Muscle layer of colon (tissue), 2 donors: ENCODE measurements around the gene GPC5.

Source experiments
- H3K27ac ChIP-seq: one replicate; pipeline ENCODE4 v1.7.0; 2013; ENCODE audit warnings: low read depth, mild to moderate bottlenecking, low read length, moderate library complexity
- H3K27me3 ChIP-seq, 2 donors: one replicate each; pipeline ENCODE4 v1.7.0; 2013; ENCODE audit warnings: low read length in 2 of 2, mild to moderate bottlenecking in 2 of 2; ENCODE audit not compliant: insufficient read depth in 2 of 2, control insufficient read depth in 1 of 2
- H3K36me3 ChIP-seq: one replicate; pipeline ENCODE4 v1.7.0; 2013; ENCODE audit warnings: mild to moderate bottlenecking, low read length; ENCODE audit not compliant: insufficient read depth
- H3K4me1 ChIP-seq: one replicate; pipeline ENCODE4 v1.7.0; 2013; ENCODE audit warnings: mild to moderate bottlenecking, low read length; ENCODE audit not compliant: insufficient read depth
- H3K4me3 ChIP-seq, 2 donors: one replicate each; pipeline ENCODE4 v1.7.0; 2013; ENCODE audit warnings: low read length in 2 of 2, low read depth in 1 of 2, mild to moderate bottlenecking in 1 of 2, moderate library complexity in 1 of 2
- H3K9ac ChIP-seq: one replicate; pipeline ENCODE4 v1.7.0; 2013; ENCODE audit warnings: low read length
- H3K9me3 ChIP-seq: one replicate; pipeline ENCODE4 v1.7.0; 2013; ENCODE audit warnings: mild to moderate bottlenecking, low read length
- donor health status: abdominal sarcoma.
- donor health status: Adenocarcinoma of cecum.

The GPC5 gene

DNA sequence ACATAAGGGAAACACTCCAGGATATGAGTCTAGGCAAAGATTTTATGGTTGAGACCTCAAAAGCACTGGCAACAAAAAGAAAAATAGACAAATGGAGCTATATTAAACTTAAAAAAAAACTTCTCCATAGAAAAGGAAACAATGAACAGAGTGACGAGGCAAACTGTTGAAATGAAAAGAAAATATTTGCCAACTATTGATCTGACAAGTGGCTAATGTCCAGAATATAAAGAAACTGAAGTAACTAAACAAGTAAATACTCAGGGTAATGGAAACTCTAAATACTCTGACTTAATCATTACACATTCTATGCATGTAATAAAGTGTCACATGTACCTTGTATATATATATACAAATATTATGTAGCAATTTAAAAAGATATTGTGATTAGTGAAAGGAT is 562.5 kb downstream of the GPC5 start:
- Histone ChIP-seq H3K9me3 (no peaks in the 10 kb centered on the region), H3K27ac (no peak overlapping the region), H3K36me3 (no peaks in the 10 kb centered on the region), H3K9ac (no peak overlapping the region), H3K4me1 (no peaks in the 10 kb centered on the region), H3K4me3 (no peak overlapping the region), H3K27me3 (no peaks in the 10 kb centered on the region)

DNA sequence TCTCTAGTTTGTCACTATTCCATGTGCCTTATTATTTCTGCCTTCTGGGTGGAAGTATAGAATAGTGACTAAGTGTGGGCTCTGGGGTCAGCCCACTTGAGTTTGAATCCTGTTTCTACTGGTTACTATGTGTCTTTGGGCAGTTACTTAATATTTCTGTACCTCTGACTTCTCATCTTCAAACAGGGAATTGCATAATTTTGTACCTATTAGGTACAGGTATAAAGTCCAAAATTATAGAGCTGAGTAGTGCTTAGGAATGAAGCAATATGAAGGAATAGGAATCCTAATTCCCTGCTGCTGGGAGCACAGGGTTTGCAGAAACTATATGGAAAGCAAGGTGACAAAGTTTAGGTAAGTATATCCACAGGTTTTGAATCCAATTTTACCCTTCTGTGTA is 564.5 kb downstream of the GPC5 start:
- no peak overlapping the region for H3K27ac ChIP-seq
- no peak overlapping the region for H3K9ac ChIP-seq
- no peaks in the 10 kb centered on the region for H3K27me3 ChIP-seq
- no peaks in the 10 kb centered on the region for H3K36me3 ChIP-seq
- H3K4me3 ChIP-seq: no peak overlapping the region
- no peaks in the 10 kb centered on the region for H3K4me1 ChIP-seq
- no peaks in the 10 kb centered on the region for H3K9me3 ChIP-seq

DNA sequence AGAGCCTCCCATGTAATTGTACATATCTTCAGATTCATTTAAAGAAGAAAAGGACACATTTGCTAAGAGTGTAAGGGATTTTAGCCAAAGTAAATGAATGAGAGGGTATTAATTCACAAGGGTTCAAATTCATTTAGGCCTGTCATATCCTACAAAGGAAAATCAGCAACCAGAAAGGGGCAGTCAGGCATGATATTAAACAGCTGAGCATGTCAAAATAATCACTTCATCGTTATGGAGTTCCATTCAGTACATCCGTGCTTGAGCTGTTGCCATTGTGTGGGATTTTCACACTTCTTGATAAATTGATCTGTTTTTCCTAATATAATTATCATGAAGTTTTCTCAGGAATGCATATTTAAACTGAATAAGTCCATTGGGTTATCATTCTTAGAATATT is 567.1 kb downstream of the GPC5 start:
- H3K9ac ChIP-seq: no peak overlapping the region
- H3K27me3 ChIP-seq: no peaks in the 10 kb centered on the region

DNA sequence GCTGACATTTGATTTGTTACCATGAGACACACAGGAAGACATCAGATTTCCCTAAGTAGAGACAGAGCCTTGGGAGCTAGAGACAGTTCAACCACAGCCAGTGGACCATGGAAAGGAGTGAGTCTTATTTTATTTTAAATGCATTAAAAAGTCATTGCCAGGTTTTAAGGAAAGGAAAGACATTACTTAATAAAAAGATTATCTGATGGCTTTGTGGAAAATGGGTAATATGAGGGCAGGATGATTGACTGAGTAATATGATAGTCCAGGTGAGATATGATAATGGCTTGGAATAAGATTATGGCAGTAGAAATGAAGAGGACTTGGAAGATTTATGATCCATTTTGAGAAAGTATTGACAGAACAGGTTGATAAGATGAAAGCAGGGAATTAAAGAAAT is 580.1 kb downstream of the GPC5 start:
- no peaks in the 10 kb centered on the region for H3K9me3 ChIP-seq
- no peak overlapping the region for H3K4me3 ChIP-seq
- no peak overlapping the region for H3K27ac ChIP-seq
- no peak overlapping the region for H3K9ac ChIP-seq
- H3K4me1 ChIP-seq: no peaks in the 10 kb centered on the region
- H3K36me3 ChIP-seq: no peaks in the 10 kb centered on the region
- H3K27me3 ChIP-seq: no peaks in the 10 kb centered on the region

More for the DNA sequence above, 567.1 kb downstream of the GPC5 start:
- no peak overlapping the region for H3K4me3 ChIP-seq
- no peaks in the 10 kb centered on the region for H3K36me3 ChIP-seq
- H3K4me1 ChIP-seq: no peaks in the 10 kb centered on the region
- no peaks in the 10 kb centered on the region for H3K9me3 ChIP-seq
- no peak overlapping the region for H3K27ac ChIP-seq

DNA sequence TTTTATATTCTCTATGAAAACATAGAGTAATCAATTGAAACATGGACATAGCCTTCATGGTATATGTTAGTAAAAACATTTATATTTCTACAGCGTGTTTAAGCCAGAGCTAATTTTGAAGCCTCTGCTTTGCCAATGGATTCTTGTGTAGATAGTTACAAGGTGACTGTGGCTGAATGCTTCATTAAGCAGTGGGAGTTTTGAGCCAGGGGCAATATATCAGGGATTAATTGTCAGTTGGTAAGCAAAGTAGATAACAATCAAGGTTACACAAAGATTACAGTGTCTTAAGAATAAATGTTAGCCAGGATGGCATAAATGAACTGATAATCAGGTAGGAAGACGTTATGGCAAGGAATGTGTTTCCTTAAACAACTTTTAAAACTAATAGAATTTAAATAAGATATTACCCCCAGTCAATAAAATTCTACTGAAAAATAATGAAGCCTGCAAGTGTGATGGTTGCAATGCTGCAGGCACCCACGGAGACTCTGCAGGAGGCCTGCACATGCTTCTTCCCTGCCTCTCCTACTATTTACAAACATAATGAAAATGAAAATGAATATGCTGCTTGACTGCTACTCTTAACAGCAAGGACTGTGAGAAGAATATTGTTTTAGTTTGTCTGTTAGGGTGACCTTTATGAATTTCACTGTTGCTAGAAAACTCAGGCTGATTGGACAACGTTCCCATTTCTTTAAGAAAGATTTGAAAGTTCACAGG is 588.5 kb downstream of the GPC5 start:
- no peak overlapping the region for H3K27ac ChIP-seq
- H3K4me1 ChIP-seq: no peaks in the 10 kb centered on the region
- no peak overlapping the region for H3K9ac ChIP-seq
- no peak overlapping the region for H3K4me3 ChIP-seq
- no peaks in the 10 kb centered on the region for H3K9me3 ChIP-seq
- no peaks in the 10 kb centered on the region for H3K36me3 ChIP-seq
- H3K27me3 ChIP-seq: no peaks in the 10 kb centered on the region

DNA sequence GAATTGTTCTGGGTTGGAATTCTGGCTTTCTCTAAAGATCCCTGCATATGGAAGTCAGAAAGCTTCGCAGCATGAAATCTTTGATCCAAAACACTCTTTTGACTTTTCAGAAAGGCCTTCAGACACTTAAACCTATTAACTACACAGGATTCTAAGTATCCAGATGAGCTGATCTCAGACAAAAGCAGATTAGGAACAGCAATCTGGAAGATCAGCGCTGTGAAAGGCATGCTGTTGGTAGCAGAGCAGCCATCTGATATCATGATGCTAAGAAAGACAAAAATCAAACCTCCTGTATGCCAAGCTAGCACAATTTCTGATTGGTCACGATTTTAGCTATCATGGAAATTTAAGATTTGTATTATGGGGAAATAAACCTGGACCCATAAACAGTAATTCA is 589.9 kb downstream of the GPC5 start:
- H3K4me1 ChIP-seq: no peaks in the 10 kb centered on the region
- no peaks in the 10 kb centered on the region for H3K36me3 ChIP-seq

DNA sequence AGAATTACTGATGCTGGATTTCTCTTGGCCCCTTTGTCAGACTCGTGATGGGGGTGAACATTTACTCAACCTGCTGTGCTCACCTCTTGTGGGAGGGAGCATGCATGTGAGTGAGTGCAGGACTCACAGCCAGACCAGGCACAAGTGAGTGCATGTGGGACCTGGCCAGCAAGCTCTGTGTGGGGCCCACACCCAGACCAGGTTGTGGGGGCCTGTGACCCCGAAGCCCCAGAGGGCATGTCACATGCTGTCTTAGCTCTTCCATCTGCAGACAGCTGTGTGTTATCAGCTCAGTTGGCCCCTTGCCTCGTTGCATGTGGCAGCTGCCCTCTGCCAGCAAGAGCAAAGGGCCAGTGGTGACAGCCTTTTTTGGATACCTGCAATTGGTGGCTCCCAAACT is 614.4 kb downstream of the GPC5 start:
- no peaks in the 10 kb centered on the region for H3K4me1 ChIP-seq

More for the DNA sequence above, 589.9 kb downstream of the GPC5 start:
- Histone ChIP-seq H3K27ac (no peak overlapping the region), H3K9ac (no peak overlapping the region), H3K9me3 (no peaks in the 10 kb centered on the region), H3K4me3 (no peak overlapping the region), H3K27me3 (no peaks in the 10 kb centered on the region)

DNA sequence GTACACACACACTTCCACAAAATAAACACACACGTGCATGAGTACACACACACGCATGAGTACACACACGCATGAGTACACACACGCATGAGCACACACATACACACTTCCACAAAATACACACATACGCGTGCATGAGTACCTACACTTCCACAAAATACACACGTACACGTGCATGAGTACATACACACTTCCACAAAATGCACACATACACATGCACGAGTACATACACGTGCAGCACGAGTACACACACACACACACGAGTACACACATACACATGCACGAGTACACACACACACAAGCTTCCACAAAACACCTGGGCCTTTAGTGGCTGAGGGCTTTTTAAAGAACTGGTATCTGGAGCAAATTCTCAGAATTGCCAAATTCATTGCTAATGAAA is 619.3 kb downstream of the GPC5 start:
- Histone ChIP-seq H3K4me1 (no peaks in the 10 kb centered on the region), H3K9me3 (no peaks in the 10 kb centered on the region), H3K36me3 (no peaks in the 10 kb centered on the region), H3K9ac (no peak overlapping the region), H3K4me3 (no peak overlapping the region), H3K27ac (no peak overlapping the region), H3K27me3 (no peaks in the 10 kb centered on the region)

More for the DNA sequence above, 614.4 kb downstream of the GPC5 start:
- Histone ChIP-seq H3K27me3 (no peaks in the 10 kb centered on the region), H3K9ac (no peak overlapping the region), H3K9me3 (no peaks in the 10 kb centered on the region), H3K27ac (no peak overlapping the region), H3K36me3 (no peaks in the 10 kb centered on the region), H3K4me3 (no peak overlapping the region)

DNA sequence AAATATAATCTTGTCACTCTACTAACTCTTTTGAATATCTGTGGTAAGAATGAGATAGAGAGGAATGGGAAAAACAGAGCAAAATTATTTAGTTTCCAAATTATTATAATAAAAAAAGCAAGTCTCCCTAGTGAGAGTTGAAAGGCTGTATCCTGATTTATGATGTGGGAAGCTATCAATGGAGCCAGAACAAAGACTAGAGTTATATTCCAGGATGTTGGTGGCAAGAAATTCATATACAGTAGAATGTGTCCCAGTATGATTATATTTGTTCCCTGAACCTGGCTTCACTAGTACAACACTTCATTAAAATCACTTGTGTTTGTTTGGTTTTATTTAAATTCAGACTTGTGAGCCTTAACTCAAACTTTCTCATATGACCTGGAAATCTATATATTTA is 630.3 kb downstream of the GPC5 start:
- no peaks in the 10 kb centered on the region for H3K36me3 ChIP-seq
- H3K4me1 ChIP-seq: no peaks in the 10 kb centered on the region
- no peaks in the 10 kb centered on the region for H3K27me3 ChIP-seq
- H3K27ac ChIP-seq: no peak overlapping the region
- no peaks in the 10 kb centered on the region for H3K9me3 ChIP-seq
- H3K4me3 ChIP-seq: no peak overlapping the region
- no peak overlapping the region for H3K9ac ChIP-seq

DNA sequence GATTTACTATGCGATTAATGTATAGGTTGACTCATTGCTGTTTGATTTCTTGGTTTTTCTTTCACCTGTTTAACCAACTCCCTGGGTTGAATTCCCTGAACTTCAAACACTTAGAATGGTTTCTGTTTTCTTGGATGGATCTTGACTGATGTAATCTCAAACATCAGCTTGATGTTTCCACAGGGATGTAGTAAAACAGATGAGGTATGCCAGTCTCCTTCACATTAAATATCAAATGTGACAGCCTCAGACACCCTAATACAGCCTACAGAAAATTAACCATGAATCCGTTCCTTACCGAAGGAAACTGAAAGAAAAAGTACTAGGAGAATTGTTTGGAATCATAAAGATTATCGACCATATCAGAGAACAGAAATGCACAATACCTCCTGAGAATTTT is 631.2 kb downstream of the GPC5 start:
- Histone ChIP-seq H3K4me3 (no peak overlapping the region), H3K9ac (no peak overlapping the region), H3K27ac (no peak overlapping the region), H3K27me3 (no peaks in the 10 kb centered on the region), H3K4me1 (no peaks in the 10 kb centered on the region), H3K36me3 (no peaks in the 10 kb centered on the region), H3K9me3 (no peaks in the 10 kb centered on the region)

DNA sequence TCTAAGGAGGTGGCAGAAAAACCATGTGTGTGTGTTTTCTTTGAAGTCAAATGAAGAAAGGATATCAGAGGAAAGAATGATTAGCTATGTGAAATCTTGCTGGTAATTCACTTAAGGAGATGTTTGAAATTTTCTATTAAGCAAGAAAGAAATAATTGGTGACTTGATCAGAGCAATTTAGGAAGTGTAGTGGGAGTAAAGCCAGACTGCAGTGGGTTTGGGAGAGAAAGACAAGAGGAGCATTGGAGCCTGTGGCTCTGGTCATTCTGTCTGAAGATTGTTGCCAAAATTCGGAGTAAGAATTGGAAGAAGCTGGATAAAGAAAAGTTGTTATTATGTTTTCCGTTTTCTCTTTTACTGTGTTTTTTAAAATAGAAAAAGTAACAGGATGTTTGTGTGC is 640.5 kb downstream of the GPC5 start:
- H3K4me3 ChIP-seq: no peak overlapping the region

DNA sequence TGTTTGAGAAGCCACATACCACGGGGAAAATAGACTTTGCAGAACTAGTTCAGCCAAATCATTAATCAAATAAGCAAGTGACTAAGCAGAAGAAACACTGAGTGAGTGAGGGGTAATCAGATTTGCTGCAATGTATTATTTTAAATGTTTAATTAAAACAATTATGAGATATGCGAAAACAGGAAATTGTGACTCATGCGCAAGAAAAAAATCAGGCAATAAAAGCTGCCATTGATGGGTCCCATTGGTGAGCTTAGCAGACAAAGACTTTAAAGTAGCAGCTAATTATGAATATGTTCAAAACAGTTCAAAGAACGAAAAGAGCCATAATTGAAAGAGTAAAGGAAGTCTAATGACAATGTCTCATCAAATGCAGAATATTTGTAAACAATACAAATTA is 644.1 kb downstream of the GPC5 start:
- H3K9me3 ChIP-seq: no peaks in the 10 kb centered on the region
- H3K27ac ChIP-seq: no peak overlapping the region
- H3K36me3 ChIP-seq: no peaks in the 10 kb centered on the region
- no peak overlapping the region for H3K4me3 ChIP-seq
- H3K9ac ChIP-seq: no peak overlapping the region
- no peaks in the 10 kb centered on the region for H3K27me3 ChIP-seq
- H3K4me1 ChIP-seq: no peaks in the 10 kb centered on the region

More for the DNA sequence above, 640.5 kb downstream of the GPC5 start:
- Histone ChIP-seq H3K27me3 (no peaks in the 10 kb centered on the region), H3K36me3 (no peaks in the 10 kb centered on the region), H3K4me1 (no peaks in the 10 kb centered on the region), H3K9ac (no peak overlapping the region), H3K27ac (no peak overlapping the region), H3K9me3 (no peaks in the 10 kb centered on the region)
